SK-N-MC (cell line): ENCODE results near the gene KCNJ5.

Experiments
- DNase-seq: peaks from one replicate; pipeline ENCODE4 v3.0.0-alpha.2; 2011; ENCODE audit warnings: low read depth, low spot score
- H3K27ac ChIP-seq: fragments of 200-600 bp; sonication (generic); 2 replicates; pipeline ENCODE4 v1.5.1; 2016; ENCODE audit warnings: mixed run types
- H3K36me3 ChIP-seq: fragments of 200-600 bp; sonication (generic); 2 replicates; pipeline ENCODE4 v1.6.1; 2017; ENCODE audit warnings: antibody characterized with exemption, low read length, mixed read lengths; ENCODE audit not compliant: insufficient read depth
- H3K4me3 ChIP-seq: fragments of 200-600 bp; sonication (generic); 2 replicates; pipeline ENCODE4 v1.5.1; 2016
- H3K9ac ChIP-seq: fragments of 200-600 bp; sonication (generic); 2 replicates; pipeline ENCODE4 v1.8.0; 2017; ENCODE audit warnings: mixed run types, mixed read lengths; ENCODE audit not compliant: insufficient read length
- H3K9me3 ChIP-seq: fragments of 200-600 bp; sonication (generic); 2 replicates; pipeline ENCODE4 v1.6.1; 2017; ENCODE audit warnings: low read depth, mild to moderate bottlenecking, antibody characterized with exemption, low read length, moderate library complexity, mixed read lengths
- EZH2 ChIP-seq: fragments of 200-600 bp; sonication (generic); IDR thresholded peaks from one replicate; pipeline ENCODE4 v1.6.1; 2017; ENCODE audit warnings: antibody characterized with exemption
- FOXP2 ChIP-seq: optimal IDR thresholded peaks from 2 replicates; pipeline ENCODE3; 2011; ENCODE audit warnings: mild to moderate bottlenecking, moderate library complexity; ENCODE audit not compliant: insufficient read depth; ENCODE audit errors: extremely low read length, control extremely low read depth
- POLR2AphosphoS5 ChIP-seq: IDR thresholded peaks from 2 replicates; pipeline ENCODE4 v1.6.1; 2012; ENCODE audit warnings: mild to moderate bottlenecking, low read depth, low read length, borderline replicate concordance

KCNJ5 gene

DNA sequence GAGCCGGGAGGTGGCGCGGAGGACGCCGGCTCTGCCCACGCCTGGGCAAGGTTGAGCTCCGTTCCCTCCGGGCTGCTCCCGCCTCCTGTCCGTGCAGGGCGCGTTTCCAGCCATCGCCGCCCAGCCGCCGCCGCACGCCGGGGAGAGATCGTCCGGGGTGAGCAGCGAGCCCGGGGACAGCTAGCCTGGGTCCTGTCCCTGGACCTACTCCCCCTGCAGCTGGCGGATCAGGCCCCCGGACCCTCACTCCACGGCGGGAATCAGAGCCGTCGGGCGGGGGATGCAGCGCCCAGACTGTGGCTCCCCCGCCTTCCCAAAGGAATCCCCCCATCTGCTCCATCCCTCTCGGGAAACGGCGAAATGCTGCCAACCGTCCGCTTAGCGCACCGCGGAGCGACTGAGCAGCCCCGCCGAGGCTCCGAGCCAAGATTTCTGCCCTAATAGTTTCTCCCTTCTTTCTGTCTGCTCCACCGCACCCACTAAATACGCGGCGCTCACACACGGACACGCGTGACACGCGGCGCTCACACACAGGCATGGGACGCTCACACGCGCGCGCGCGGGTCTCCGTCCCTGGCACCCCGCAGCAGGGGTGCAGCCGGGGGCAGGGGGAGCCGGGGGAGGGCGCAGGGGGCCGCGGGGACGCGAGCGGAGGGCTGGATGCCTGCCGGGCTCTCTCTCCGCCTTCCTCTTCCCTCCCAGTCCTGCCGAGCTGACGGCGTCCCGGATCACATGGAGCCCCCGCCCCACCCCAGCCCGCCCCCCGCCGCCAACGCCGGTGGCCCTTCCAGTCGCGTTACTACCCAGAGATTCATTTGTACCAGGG, at the start of gene KCNJ5:
TSS of gene KCNJ5 (plus strand) at position 814 of the 826 bp plus-strand sequence. CDS start 19,918 bp downstream, outside the sequence.
- DNase-seq = no peak
- no peak within 1 kb of the TSS for H3K9ac ChIP-seq
- no peaks in the 10 kb centered on the region for H3K36me3 ChIP-seq
- no peaks in the 10 kb centered on the region for H3K9me3 ChIP-seq
- TF ChIP-seq FOXP2 (no peak), EZH2 (no peak), POLR2AphosphoS5 (no peak)
- H3K27ac ChIP-seq = no peak within 1 kb of the TSS
- peak within 1 kb of the TSS; percentile 72 for H3K4me3 ChIP-seq

GRCh38 chr11:128841461-128842072, 49.6 kb upstream of the KCNJ5 start:
- Histone ChIP-seq H3K36me3 (no peaks in the 10 kb centered on the region), H3K9me3 (no peaks in the 10 kb centered on the region), H3K4me3 (no peak overlapping the region), H3K9ac (no peak overlapping the region), H3K27ac (no peak overlapping the region)
- TF ChIP-seq POLR2AphosphoS5 = no peak
- no peak for TF ChIP-seq EZH2
- no peak for TF ChIP-seq FOXP2
- DNase-seq = no peak

GRCh38 chr11:128843198-128843785, 47.9 kb upstream of the KCNJ5 start:
- TF ChIP-seq FOXP2 = no peak
- TF ChIP-seq EZH2 = no peak
- no peak for TF ChIP-seq POLR2AphosphoS5
- no peaks in the 10 kb centered on the region for H3K36me3 ChIP-seq
- no peaks in the 10 kb centered on the region for H3K9me3 ChIP-seq
- no peak for DNase-seq
- no peak overlapping the region for H3K9ac ChIP-seq
- H3K27ac ChIP-seq = no peak overlapping the region
- H3K4me3 ChIP-seq = no peak overlapping the region

GRCh38 chr11:128845334-128845780, 45.8 kb upstream of the KCNJ5 start:
- Histone ChIP-seq H3K36me3 (no peaks in the 10 kb centered on the region), H3K27ac (no peak overlapping the region), H3K4me3 (no peak overlapping the region), H3K9ac (no peak overlapping the region), H3K9me3 (no peaks in the 10 kb centered on the region)
- no peak for DNase-seq
- TF ChIP-seq FOXP2 (no peak), POLR2AphosphoS5 (no peak), EZH2 (no peak)

GRCh38 chr11:128846985-128847384, 44.2 kb upstream of the KCNJ5 start:
- H3K4me3 ChIP-seq = no peak overlapping the region
- no peak overlapping the region for H3K9ac ChIP-seq
- no peak overlapping the region for H3K27ac ChIP-seq
- TF ChIP-seq POLR2AphosphoS5 (no peak), FOXP2 (no peak), EZH2 (no peak)
- no peak for DNase-seq
- H3K36me3 ChIP-seq = no peaks in the 10 kb centered on the region
- H3K9me3 ChIP-seq = no peaks in the 10 kb centered on the region

DNA sequence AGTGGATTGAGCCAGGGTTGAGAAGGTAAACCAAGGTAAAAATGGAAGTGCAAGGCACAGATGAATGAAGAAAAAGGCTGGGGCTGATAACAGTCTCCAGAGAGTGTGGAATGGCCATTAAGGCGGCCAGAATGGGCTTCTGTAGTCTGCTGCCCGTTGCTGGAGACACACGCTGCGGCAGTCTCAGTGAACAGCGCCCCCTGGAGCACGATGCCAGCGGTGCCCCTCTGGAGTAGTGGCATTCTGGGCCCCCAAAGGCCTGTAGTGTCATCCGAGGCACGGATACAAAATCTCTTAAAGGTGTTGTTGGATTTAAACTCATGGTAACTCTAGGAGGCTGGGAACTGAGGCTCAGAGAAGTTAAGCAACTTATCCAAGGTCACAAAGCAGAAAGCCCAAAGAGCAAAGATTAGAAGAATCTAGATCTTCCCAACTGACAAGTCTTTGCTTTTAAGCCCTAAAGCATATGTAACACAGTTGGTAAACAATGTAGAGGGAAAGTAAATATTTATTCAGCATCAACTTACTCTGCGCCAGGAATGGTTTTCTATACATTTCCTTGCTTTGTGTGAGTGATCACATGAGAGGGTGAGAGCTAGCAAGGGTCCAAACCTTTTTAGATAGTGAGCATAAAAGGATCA, 42.2 kb upstream of the KCNJ5 start:
- DNase-seq = no peak
- TF ChIP-seq FOXP2 (no peak), POLR2AphosphoS5 (no peak)
- H3K27ac ChIP-seq = no peak overlapping the region
- H3K9ac ChIP-seq = no peak overlapping the region
- H3K4me3 ChIP-seq = no peak overlapping the region
- H3K36me3 ChIP-seq = no peaks in the 10 kb centered on the region
- no peaks in the 10 kb centered on the region for H3K9me3 ChIP-seq

DNA sequence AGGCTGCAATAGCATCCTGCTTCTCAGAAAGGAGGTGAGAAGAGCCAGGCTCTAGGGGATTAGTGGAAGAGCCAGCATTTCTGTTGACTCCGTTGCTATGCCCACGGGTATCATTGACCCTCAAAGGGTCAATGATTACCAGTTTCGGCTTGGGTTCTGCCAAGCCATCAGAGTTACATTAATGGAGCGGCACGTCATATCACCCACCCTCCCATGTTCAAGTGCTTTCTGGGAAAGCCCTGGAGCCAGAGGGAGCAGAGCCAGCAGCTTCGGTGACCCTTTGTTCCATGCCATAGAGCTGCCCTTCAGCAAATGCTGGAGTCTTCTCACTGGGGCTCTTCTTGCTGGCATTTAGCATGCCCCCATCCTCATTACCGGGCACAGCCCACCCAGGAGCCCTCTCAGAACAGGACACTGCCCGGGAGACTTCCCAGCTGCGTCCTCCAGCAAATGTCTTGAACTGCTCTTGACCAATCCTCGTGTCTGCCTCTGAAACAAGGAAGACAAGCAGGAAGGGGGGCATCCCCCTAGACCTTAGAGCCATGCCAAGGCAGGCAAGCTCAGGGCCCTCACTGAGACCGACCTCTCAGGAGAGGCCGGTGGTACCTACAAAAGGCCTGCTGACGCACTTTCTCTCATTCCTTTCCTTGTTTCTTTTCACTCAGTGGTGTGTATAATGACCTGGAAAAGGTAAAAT, 38.7 kb upstream of the KCNJ5 start:
- no peaks in the 10 kb centered on the region for H3K36me3 ChIP-seq
- H3K27ac ChIP-seq = no peak overlapping the region
- H3K4me3 ChIP-seq = no peak overlapping the region
- DNase-seq = no peak
- TF ChIP-seq EZH2 (no peak), FOXP2 (no peak), POLR2AphosphoS5 (no peak)
- no peaks in the 10 kb centered on the region for H3K9me3 ChIP-seq
- H3K9ac ChIP-seq = no peak overlapping the region
